M059J (cell line): ENCODE results near the gene ACOD1. TPM values are rescaled to one million over a fixed set of nuclear protein-coding genes. Genes with fewer than 3 reads are reported as not detected.
"Not testable (repeated sequence)": the region's sequence is repeated elsewhere in the genome, so short reads cannot be mapped to it uniquely, and the experiment has no call there.

ENCODE experiments used
- DNase-seq: peaks from one replicate; pipeline ENCODE4 v3.0.0-alpha.2; 2012; ENCODE audit warnings: low read depth
- total RNA-seq: library from RNA; depleted of rRNA; stranded (reverse); fragments of >200 nt; shearing (Covaris generic); gene quantifications from 2 replicates; pipeline ENCODE4 v1.2.3, GENCODE V29; 2014

The ACOD1 gene
- total RNA-seq, 1 experiment from 2014 or later: not detected

- no peak for DNase-seq
Observed at GRCh38 chr13:76953968-76954367, 5.7 kb downstream of the ACOD1 start.

- DNase-seq: no peak
Observed at GRCh38 chr13:76954538-76954937, 6.2 kb downstream of the ACOD1 start.

- DNase-seq: no peak
Observed at GRCh38 chr13:76955193-76955592, 6.9 kb downstream of the ACOD1 start.

- DNase-seq: no peak
Observed at GRCh38 chr13:76955661-76956060, 7.3 kb downstream of the ACOD1 start.

GRCh38 chr13:76958841-76959432, 10.6 kb downstream of the ACOD1 start:
- DNase-seq: no peak

- not testable (repeated sequence) for DNase-seq
Observed at GRCh38 chr13:76959734-76960133, 11.4 kb downstream of the ACOD1 start.

GRCh38 chr13:76965759-76966421, 17.6 kb downstream of the ACOD1 start:
- peak; percentile 80 for DNase-seq

- no peak for DNase-seq
Observed at GRCh38 chr13:76967031-76967430, 18.7 kb downstream of the ACOD1 start.

- DNase-seq: no peak
Observed at GRCh38 chr13:76968041-76968440, 19.7 kb downstream of the ACOD1 start.

- peak; percentile 39 for DNase-seq
Observed at GRCh38 chr13:76969488-76970365, 21.4 kb downstream of the ACOD1 start.

- no peak for DNase-seq
Observed at GRCh38 chr13:76971215-76971614, 22.9 kb downstream of the ACOD1 start.

- DNase-seq: no peak
Observed at GRCh38 chr13:76971851-76972829, 23.8 kb downstream of the ACOD1 start.

GRCh38 chr13:76973920-76974617, 25.8 kb downstream of the ACOD1 start:
- no peak for DNase-seq

- no peak for DNase-seq
Observed at GRCh38 chr13:76974618-76974975, 26.3 kb downstream of the ACOD1 start.

- no peak for DNase-seq
Observed at GRCh38 chr13:76975863-76976262, 27.6 kb downstream of the ACOD1 start.

GRCh38 chr13:76976490-76976889, 28.2 kb downstream of the ACOD1 start:
- peak; percentile 87 for DNase-seq

- peak; percentile 27 for DNase-seq
Observed at GRCh38 chr13:76976929-76977328, 28.6 kb downstream of the ACOD1 start.

GRCh38 chr13:76980075-76980718, 31.9 kb downstream of the ACOD1 start:
- peak; percentile 32 for DNase-seq

GRCh38 chr13:76982061-76982460, 33.8 kb downstream of the ACOD1 start:
- DNase-seq: no peak

- no peak for DNase-seq
Observed at GRCh38 chr13:76983676-76984075, 35.4 kb downstream of the ACOD1 start.
